SK-N-SH (cell line): ENCODE measurements around the gene PCSK7. TPM values are rescaled to one million over a fixed set of nuclear protein-coding genes. Genes with fewer than 3 reads are reported as not detected.

Experiments used
- CTCF ChIA-PET: fragments of 300-600, 350-600 bp; formaldehyde crosslinking; extraction: SDS; loops from one replicate; lab custom pipeline; 2021; lab: Yijun Ruan, JAX
- POLR2A ChIA-PET: fragments of 350-600 bp; sonication (Branson Sonifier 250); formaldehyde crosslinking; extraction: SDS; loops from one replicate; lab custom pipeline; 2020; ENCODE audit warnings: antibody characterized with exemption, inconsistent platforms; lab: Yijun Ruan, JAX
- DNase-seq: peaks from one replicate; pipeline ENCODE4 v3.0.0; 2012
- H2AFZ ChIP-seq: fragments of 200-600 bp; sonication (generic); 2 replicates; pipeline ENCODE4 v1.8.1; 2016; ENCODE audit warnings: antibody characterized with exemption, mild to moderate bottlenecking, low read depth
- H3F3A ChIP-seq: fragments of 200-600 bp; sonication (generic); replicated peaks from 2 replicates; pipeline ENCODE3; 2016; ENCODE audit warnings: antibody characterized with exemption, mild to moderate bottlenecking; ENCODE audit not compliant: insufficient read depth
- H3K27ac ChIP-seq, 2 experiments: fragments of 200-500 bp in 1 of 2; fragments of 200-600 bp in 1 of 2; sonication (Bioruptor generic) in 1 of 2; sonication (generic), shearing (Covaris generic) in 1 of 2; 2 replicates each; pipeline versions ENCODE4 v1.5.1 to v1.6.1; 2014 to 2016; ENCODE audit warnings: low read depth in 2 of 2, inconsistent platforms in 1 of 2, low read length in 1 of 2, mild to moderate bottlenecking in 1 of 2, mixed read lengths in 1 of 2
- H3K27me3 ChIP-seq: fragments of 200-600 bp; sonication (generic), shearing (Covaris generic); 2 replicates; pipeline ENCODE4 v1.6.1; 2016; ENCODE audit warnings: mixed run types; ENCODE audit not compliant: insufficient read depth
- H3K36me3 ChIP-seq, 2 experiments: fragments of 200-500 bp in 1 of 2; fragments of 200-600 bp in 1 of 2; sonication (Bioruptor generic) in 1 of 2; sonication (generic) in 1 of 2; replicated peaks in 1 of 2; 2 replicates each; pipeline versions ENCODE3 to v1.5.1; 2014 to 2016; ENCODE audit warnings: low read length in 1 of 2, mild to moderate bottlenecking in 1 of 2; ENCODE audit not compliant: insufficient read depth in 2 of 2, control insufficient read depth in 1 of 2
- H3K4me1 ChIP-seq, 2 experiments: fragments of 200-500 bp in 1 of 2; fragments of 200-600 bp in 1 of 2; sonication (Bioruptor generic) in 1 of 2; sonication (generic), shearing (Covaris generic) in 1 of 2; 2 replicates each; pipeline versions ENCODE4 v1.5.1 to v1.6.1; 2014 to 2016; ENCODE audit warnings: low read depth in 1 of 2, low read length in 1 of 2, mixed run types in 1 of 2; ENCODE audit not compliant: insufficient read depth in 2 of 2, control insufficient read depth in 1 of 2
- H3K4me2 ChIP-seq: fragments of 200-600 bp; sonication (generic), shearing (Covaris generic); 2 replicates; pipeline ENCODE4 v1.6.1; 2017; ENCODE audit warnings: mixed run types
- H3K4me3 ChIP-seq, 2 experiments: fragments of 200-500 bp in 1 of 2; fragments of 200-600 bp in 1 of 2; sonication (Bioruptor generic) in 1 of 2; sonication (generic), shearing (Covaris generic) in 1 of 2; 2 replicates each; pipeline versions ENCODE4 v1.5.1 to v1.8.1; 2014 to 2016; ENCODE audit warnings: low read depth in 2 of 2, inconsistent platforms in 1 of 2, low read length in 1 of 2, mild to moderate bottlenecking in 1 of 2, mixed read lengths in 1 of 2, moderate library complexity in 1 of 2
- H3K79me2 ChIP-seq: fragments of 200-600 bp; sonication (generic); 2 replicates; pipeline ENCODE4 v1.8.1; 2017; ENCODE audit warnings: mild to moderate bottlenecking; ENCODE audit not compliant: insufficient read depth
- H3K9ac ChIP-seq: fragments of 200-600 bp; sonication (generic); 2 replicates; pipeline ENCODE4 v1.6.1; 2017; ENCODE audit warnings: mixed run types
- H3K9me2 ChIP-seq: fragments of 200-600 bp; sonication (generic); 2 replicates; pipeline ENCODE4 v1.6.1; 2017; ENCODE audit warnings: mixed run types
- H3K9me3 ChIP-seq: fragments of 200-600 bp; sonication (generic); 2 replicates; pipeline ENCODE4 v1.6.1; 2017; ENCODE audit warnings: mixed run types, mild to moderate bottlenecking, moderate library complexity
- H4K20me1 ChIP-seq: fragments of 200-600 bp; sonication (generic); 2 replicates; pipeline ENCODE4 v1.6.1; 2017; ENCODE audit warnings: mild to moderate bottlenecking, mixed run types; ENCODE audit not compliant: insufficient read depth
- EP300 ChIP-seq, 2 experiments: IDR thresholded peaks; 2 replicates each; pipeline versions ENCODE4 v1.4.0 to v1.6.1; 2012; ENCODE audit warnings: borderline replicate concordance in 1 of 2, low read depth in 1 of 2, low read length in 1 of 2
- FOSL2 ChIP-seq: IDR thresholded peaks from 2 replicates; pipeline ENCODE4 v1.4.0; 2012; ENCODE audit warnings: low read depth, mild to moderate bottlenecking, moderate library complexity, borderline replicate concordance
- JUND ChIP-seq: IDR thresholded peaks from 2 replicates; pipeline ENCODE4 v1.4.0; 2012
- MXI1 ChIP-seq: IDR thresholded peaks from 2 replicates; pipeline ENCODE4 v1.6.1; 2012; ENCODE audit warnings: mild to moderate bottlenecking, low read depth, low read length, improper control_type of control experiment
- NFIC ChIP-seq: IDR thresholded peaks from 2 replicates; pipeline ENCODE4 v1.4.0; 2012; ENCODE audit warnings: borderline replicate concordance
- POLR2AphosphoS5 ChIP-seq: IDR thresholded peaks from 2 replicates; pipeline ENCODE4 v1.6.1; 2012; ENCODE audit warnings: low read depth, low read length
- RAD21 ChIP-seq: IDR thresholded peaks from 2 replicates; pipeline ENCODE4 v1.6.1; 2012; ENCODE audit warnings: mild to moderate bottlenecking, low read length
- RCOR1 ChIP-seq: fragments of 150-350 bp; IDR thresholded peaks from 2 replicates; pipeline ENCODE4 v1.6.1; 2017; ENCODE audit warnings: antibody characterized with exemption, low read length
- RXRA ChIP-seq: IDR thresholded peaks from 2 replicates; pipeline ENCODE4 v1.4.0; 2012; ENCODE audit warnings: low read depth, mild to moderate bottlenecking, borderline replicate concordance
- SIN3A ChIP-seq: IDR thresholded peaks from 2 replicates; pipeline ENCODE4 v1.6.1; 2012; ENCODE audit warnings: low read depth, mild to moderate bottlenecking, low read length, moderate library complexity, borderline replicate concordance
- TCF12 ChIP-seq: IDR thresholded peaks from 2 replicates; pipeline ENCODE4 v1.4.0; 2012
- TEAD4 ChIP-seq: IDR thresholded peaks from 2 replicates; pipeline ENCODE4 v1.4.0; 2012; ENCODE audit warnings: mild to moderate bottlenecking, borderline replicate concordance; ENCODE audit not compliant: insufficient read depth
- WGBS: methylation state at CpG from one replicate; pipeline ENCODE4 v1.1.6; 2017; ENCODE audit warnings: low lambda C conversion rate; 5-methylcytosine and 5-hydroxymethylcytosine counted together
- polyA plus RNA-seq, 3 experiments: library from polyadenylated mRNA; depleted of rRNA; stranded (reverse); fragments of >200 nt; gene quantifications; 2 replicates each; pipeline ENCODE4 v1.2.3, GENCODE V29; 2012
- TF ChIP-seq, protein P1 (sequence below): IDR thresholded peaks from 2 replicates; pipeline ENCODE4; 2012
- TF ChIP-seq, protein P2 (sequence below): IDR thresholded peaks from 2 replicates; pipeline ENCODE4 v1.6.1; 2012; ENCODE audit warnings: mild to moderate bottlenecking, low read depth, low read length, moderate library complexity
- TF ChIP-seq, protein P3 (sequence below): IDR thresholded peaks from 2 replicates; pipeline ENCODE4 v1.4.0; 2012; ENCODE audit warnings: low read depth

The PCSK7 gene
- polyA plus RNA-seq, 1 of the 3 experiments (the other 2 are of a cell fraction) = 49.7 TPM

- CTCF ChIA-PET = no interaction called here
- no peaks in the 10 kb centered on the region; the same call in 1 of the 2 replicates for H4K20me1 ChIP-seq
- no peaks in the 10 kb centered on the region for H3K9me2 ChIP-seq
- H3K27me3 ChIP-seq = no peaks in the 10 kb centered on the region
- peaks cover 36% of the 10 kb centered on the region for H3F3A ChIP-seq
- no peak for TF ChIP-seq RAD21
- TF ChIP-seq POLR2AphosphoS5 = peak; percentile 35; the same call in 1 of the 2 replicates
- TF ChIP-seq, protein P1, sequence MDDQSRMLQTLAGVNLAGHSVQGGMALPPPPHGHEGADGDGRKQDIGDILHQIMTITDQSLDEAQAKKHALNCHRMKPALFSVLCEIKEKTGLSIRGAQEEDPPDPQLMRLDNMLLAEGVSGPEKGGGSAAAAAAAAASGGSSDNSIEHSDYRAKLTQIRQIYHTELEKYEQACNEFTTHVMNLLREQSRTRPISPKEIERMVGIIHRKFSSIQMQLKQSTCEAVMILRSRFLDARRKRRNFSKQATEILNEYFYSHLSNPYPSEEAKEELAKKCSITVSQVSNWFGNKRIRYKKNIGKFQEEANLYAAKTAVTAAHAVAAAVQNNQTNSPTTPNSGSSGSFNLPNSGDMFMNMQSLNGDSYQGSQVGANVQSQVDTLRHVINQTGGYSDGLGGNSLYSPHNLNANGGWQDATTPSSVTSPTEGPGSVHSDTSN = peak; percentile 65
- TF ChIP-seq, protein P2, sequence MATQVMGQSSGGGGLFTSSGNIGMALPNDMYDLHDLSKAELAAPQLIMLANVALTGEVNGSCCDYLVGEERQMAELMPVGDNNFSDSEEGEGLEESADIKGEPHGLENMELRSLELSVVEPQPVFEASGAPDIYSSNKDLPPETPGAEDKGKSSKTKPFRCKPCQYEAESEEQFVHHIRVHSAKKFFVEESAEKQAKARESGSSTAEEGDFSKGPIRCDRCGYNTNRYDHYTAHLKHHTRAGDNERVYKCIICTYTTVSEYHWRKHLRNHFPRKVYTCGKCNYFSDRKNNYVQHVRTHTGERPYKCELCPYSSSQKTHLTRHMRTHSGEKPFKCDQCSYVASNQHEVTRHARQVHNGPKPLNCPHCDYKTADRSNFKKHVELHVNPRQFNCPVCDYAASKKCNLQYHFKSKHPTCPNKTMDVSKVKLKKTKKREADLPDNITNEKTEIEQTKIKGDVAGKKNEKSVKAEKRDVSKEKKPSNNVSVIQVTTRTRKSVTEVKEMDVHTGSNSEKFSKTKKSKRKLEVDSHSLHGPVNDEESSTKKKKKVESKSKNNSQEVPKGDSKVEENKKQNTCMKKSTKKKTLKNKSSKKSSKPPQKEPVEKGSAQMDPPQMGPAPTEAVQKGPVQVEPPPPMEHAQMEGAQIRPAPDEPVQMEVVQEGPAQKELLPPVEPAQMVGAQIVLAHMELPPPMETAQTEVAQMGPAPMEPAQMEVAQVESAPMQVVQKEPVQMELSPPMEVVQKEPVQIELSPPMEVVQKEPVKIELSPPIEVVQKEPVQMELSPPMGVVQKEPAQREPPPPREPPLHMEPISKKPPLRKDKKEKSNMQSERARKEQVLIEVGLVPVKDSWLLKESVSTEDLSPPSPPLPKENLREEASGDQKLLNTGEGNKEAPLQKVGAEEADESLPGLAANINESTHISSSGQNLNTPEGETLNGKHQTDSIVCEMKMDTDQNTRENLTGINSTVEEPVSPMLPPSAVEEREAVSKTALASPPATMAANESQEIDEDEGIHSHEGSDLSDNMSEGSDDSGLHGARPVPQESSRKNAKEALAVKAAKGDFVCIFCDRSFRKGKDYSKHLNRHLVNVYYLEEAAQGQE = peak; percentile 57; the same call in 1 of the 2 replicates
- peak; percentile 54; the same call in 1 of the 2 replicates for TF ChIP-seq TEAD4
- TF ChIP-seq RXRA = peak; percentile 76
- no peak for TF ChIP-seq MXI1
- peak; percentile 89 for TF ChIP-seq FOSL2
- TF ChIP-seq SIN3A = 0 out of 2 replicates have a peak, but pooled peaks have one; percentile 47
- TF ChIP-seq JUND = peak; percentile 83
- TF ChIP-seq, protein P3, sequence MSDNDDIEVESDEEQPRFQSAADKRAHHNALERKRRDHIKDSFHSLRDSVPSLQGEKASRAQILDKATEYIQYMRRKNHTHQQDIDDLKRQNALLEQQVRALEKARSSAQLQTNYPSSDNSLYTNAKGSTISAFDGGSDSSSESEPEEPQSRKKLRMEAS = peak; percentile 65
- peak; percentile 69 for TF ChIP-seq TCF12
- no peak for TF ChIP-seq RCOR1
- TF ChIP-seq NFIC = peak; percentile 15; the same call in 1 of the 2 replicates
- peak in 1 of 2 experiments; percentile 73; a peak in 2 of 4 replicates for TF ChIP-seq EP300 (IDR thresholded peaks at IDR 0.05; ENCODE audit: borderline replicate concordance in 1 of 2, low read depth in 1 of 2, low read length in 1 of 2)
- WGBS = 19% methylated on average over 6 of the region's 6 CpGs
- H3K79me2 ChIP-seq = peaks cover 3% of the 10 kb centered on the region
- H3K4me2 ChIP-seq = peak overlapping the region; percentile 65
- H3K9ac ChIP-seq = peak overlapping the region; percentile 47; the same call in 1 of the 2 replicates
- H2AFZ ChIP-seq = no peak overlapping the region
- POLR2A ChIA-PET = no interaction called here
- H3K27ac ChIP-seq = peak overlapping the region; percentile 16 to 86; a peak in 3 of 4 replicates
- peaks cover 0 to 28% of the 10 kb centered on the region in 2 experiments; a peak in 2 of 4 replicates for H3K4me1 ChIP-seq
- H3K4me3 ChIP-seq = no peak overlapping the region
- DNase-seq = no peak
- peaks cover 32 to 49% of the 10 kb centered on the region in 2 experiments for H3K36me3 ChIP-seq
- H3K9me3 ChIP-seq = no peaks in the 10 kb centered on the region
These were observed 49.3 kb upstream of the PCSK7 start for GRCh38 chr11:117281159-117281558.
